Transverse colon (tissue), 4 donors: ENCODE measurements around the gene NEK4. TPM values are rescaled to one million over a fixed set of nuclear protein-coding genes. Genes with fewer than 3 reads are reported as not detected.
A peak's percentile ranks its signal among the peaks of the same experiment; 100 is the strongest.
"Not testable (repeated sequence)": the region's sequence is repeated elsewhere in the genome, so short reads cannot be mapped to it uniquely, and the experiment has no call there.

Source experiments
- DNase-seq: peaks from one replicate; pipeline ENCODE4 v3.0.0-alpha.2; 2019
- H3K27ac ChIP-seq, 4 donors: fragments of 200-600 bp; sonication (generic); 2 replicates each; pipeline ENCODE4 v1.5.1; 2016 to 2018; ENCODE audit warnings: inconsistent platforms in 4 of 4
- H3K27me3 ChIP-seq: fragments of 200-600 bp; sonication (generic); 2 replicates; pipeline ENCODE4 v1.5.1; 2017; ENCODE audit warnings: inconsistent platforms
- H3K36me3 ChIP-seq, 4 donors: fragments of 200-600 bp; sonication (generic); 2 replicates each; pipeline ENCODE4 v1.5.1; 2017 to 2019; ENCODE audit warnings: inconsistent platforms in 4 of 4
- H3K4me1 ChIP-seq, 4 donors: fragments of 200-600 bp; sonication (generic); 2 replicates each; pipeline ENCODE4 v1.5.1; 2017 to 2020; ENCODE audit warnings: inconsistent platforms in 4 of 4
- H3K4me3 ChIP-seq, 4 donors: fragments of 200-600 bp; sonication (generic); 1 replicate in 1 of 4; 2 replicates in 3 of 4; pipeline versions ENCODE4 v1.5.1 to v1.6.1; 2017 to 2019; ENCODE audit warnings: inconsistent platforms in 4 of 4
- H3K9me3 ChIP-seq, 2 donors: fragments of 200-600 bp; sonication (generic); 2 replicates each; pipeline ENCODE4 v1.5.1; 2017 to 2019; ENCODE audit warnings: inconsistent platforms in 2 of 2
- CTCF ChIP-seq, 5 experiments: fragments of 200-600 bp in 3 of 5; fragments of 450-650 bp in 2 of 5; sonication (generic) in 3 of 5; IDR thresholded peaks; 1 replicate in 2 of 5; 2 replicates in 3 of 5; pipeline ENCODE4 v1.5.1; 2016 to 2017; ENCODE audit warnings: antibody characterized with exemption in 5 of 5, inconsistent platforms in 3 of 5, mild to moderate bottlenecking in 2 of 5, moderate library complexity in 1 of 5
- EP300 ChIP-seq: sonication (generic); formaldehyde crosslinking; IDR thresholded peaks from one replicate; pipeline ENCODE4 v1.6.1; 2017; ENCODE audit warnings: antibody characterized with exemption, low read depth
- POLR2A ChIP-seq: fragments of 450-650 bp; IDR thresholded peaks from one replicate; pipeline ENCODE4 v1.6.1; 2016; ENCODE audit warnings: antibody characterized with exemption, mild to moderate bottlenecking, moderate library complexity
- POLR2AphosphoS5 ChIP-seq, 3 donors: sonication (generic); formaldehyde crosslinking; IDR thresholded peaks; one replicate each; pipeline ENCODE4 v1.6.1; 2016; ENCODE audit warnings: antibody characterized with exemption in 3 of 3
- WGBS, 2 donors: methylation state at CpG; one replicate each; pipeline ENCODE4 v1.1.5; 2018; ENCODE audit warnings: low coverage in 1 of 2; 5-methylcytosine and 5-hydroxymethylcytosine counted together
- in situ Hi-C, 4 donors: fragments of 200-750 bp; cut with MboI; loops; one replicate each; pipeline versions ENCODE4 v1.15.0 to v1.15.1; 2017; ENCODE audit warnings: low sequenced_read_pairs in 3 of 4, low pct_ligation_motif_present in 1 of 4, low pct_unique_long_range_greater_than_20kb in 1 of 4
- intact Hi-C: fragments of 100-400 bp; cut with DNase I; formaldehyde crosslinking; loops from one replicate; pipeline ENCODE4 v1.15.1; 2023; ENCODE audit warnings: low total_unique reads
- total RNA-seq, 4 donors: library from RNA; depleted of rRNA; stranded (reverse); fragments of >200 nt; gene quantifications; one replicate each; pipeline ENCODE4 v1.1.0, GENCODE V29; 2016

NEK4 gene
- total RNA-seq, 4 donors from 2014 or later: 14.6 to 35.0 (median 22.1) TPM

GRCh38 chr3:52679811-52680210 is 90.9 kb downstream of the NEK4 start:
- H3K27ac ChIP-seq: no peak overlapping the region
- 43 to 54% methylated on average over 1 of the region's 1 CpG for WGBS, 2 donors
- intact Hi-C loops: no loop called here
- DNase-seq: no peak
- peaks cover 0 to 42% (median 16%) of the 10 kb centered on the region in 4 donors for H3K4me1 ChIP-seq
- H3K4me3 ChIP-seq: no peak overlapping the region
- peaks cover 0 to 43% (median 20%) of the 10 kb centered on the region in 4 donors for H3K36me3 ChIP-seq
- TF ChIP-seq POLR2A: no peak
- TF ChIP-seq CTCF (IDR thresholded peaks at IDR 0.05): no peak
- no peak for TF ChIP-seq POLR2AphosphoS5 (IDR thresholded peaks at IDR 0.05)
- TF ChIP-seq EP300: no peak
- no peaks in the 10 kb centered on the region for H3K9me3 ChIP-seq
- no peaks in the 10 kb centered on the region for H3K27me3 ChIP-seq
- in situ Hi-C loops: no loop called here

- TF ChIP-seq POLR2AphosphoS5 (IDR thresholded peaks at IDR 0.05) (no peak), POLR2A (no peak), EP300 (no peak)
- WGBS, 2 donors: 87 to 95% methylated on average over 3 of the region's 3 CpGs
- intact Hi-C loops (no loop called here), in situ Hi-C loops (no loop called here)
- H3K9me3 ChIP-seq: no peaks in the 10 kb centered on the region
- H3K27me3 ChIP-seq: no peaks in the 10 kb centered on the region
- H3K4me3 ChIP-seq: no peak overlapping the region
- DNase-seq: no peak
- H3K4me1 ChIP-seq: peaks cover 0 to 36% (median 10%) of the 10 kb centered on the region in 4 donors
- H3K27ac ChIP-seq: no peak overlapping the region
- peaks cover 0 to 43% (median 21%) of the 10 kb centered on the region in 4 donors for H3K36me3 ChIP-seq
These were observed 91.6 kb downstream of the NEK4 start for GRCh38 chr3:52679199-52679538.

- H3K4me3 ChIP-seq: no peak overlapping the region
- intact Hi-C loops: no loop called here
- in situ Hi-C loops: no loop called here
- H3K27ac ChIP-seq: no peak overlapping the region
- no peaks in the 10 kb centered on the region for H3K27me3 ChIP-seq
- 95 to 96% methylated on average over 6 of the region's 6 CpGs for WGBS, 2 donors
- no peaks in the 10 kb centered on the region for H3K9me3 ChIP-seq
- H3K36me3 ChIP-seq: peaks cover 0 to 49% (median 22%) of the 10 kb centered on the region in 4 donors
- DNase-seq: no peak
- no peak for TF ChIP-seq POLR2AphosphoS5 (IDR thresholded peaks at IDR 0.05)
- TF ChIP-seq EP300: no peak
- no peak for TF ChIP-seq POLR2A
- TF ChIP-seq CTCF (IDR thresholded peaks at IDR 0.05): no peak
- peaks cover 0 to 29% (median 8%) of the 10 kb centered on the region in 4 donors for H3K4me1 ChIP-seq
These were observed 92.2 kb downstream of the NEK4 start for GRCh38 chr3:52678265-52679198.

DNA sequence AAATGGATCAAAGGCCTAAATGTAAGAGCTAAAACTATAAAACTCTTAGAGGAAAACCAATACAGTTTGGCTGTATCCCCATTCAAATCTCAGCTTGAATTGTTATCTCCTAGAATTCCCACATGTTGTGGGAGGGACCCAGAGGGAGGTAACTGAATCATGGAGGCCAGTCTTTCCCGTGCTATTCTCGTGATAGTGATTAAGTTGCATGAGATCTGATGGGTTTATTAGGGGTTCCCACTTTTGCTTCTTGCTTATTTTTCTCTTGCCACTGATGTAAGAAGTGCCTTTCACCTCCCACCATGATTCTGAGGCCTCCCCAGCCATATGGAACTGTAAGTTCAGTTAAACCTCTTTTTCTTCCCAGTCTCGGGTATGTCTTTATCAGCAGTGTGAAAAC is 94.5 kb downstream of the NEK4 start:
- DNase-seq, in situ Hi-C loops, H3K27me3 ChIP-seq, H3K27ac ChIP-seq, intact Hi-C loops, H3K9me3 ChIP-seq, H3K4me3 ChIP-seq: not testable (repeated sequence)
- H3K36me3 ChIP-seq: peaks cover 0 to 59% (median 26%) of the 10 kb centered on the region in 4 donors
- peaks cover 0 to 23% (median 7%) of the 10 kb centered on the region in 4 donors for H3K4me1 ChIP-seq
- 58 to 100% methylated on average over 2 to 3 of the region's 3 CpGs for WGBS, 2 donors

DNA sequence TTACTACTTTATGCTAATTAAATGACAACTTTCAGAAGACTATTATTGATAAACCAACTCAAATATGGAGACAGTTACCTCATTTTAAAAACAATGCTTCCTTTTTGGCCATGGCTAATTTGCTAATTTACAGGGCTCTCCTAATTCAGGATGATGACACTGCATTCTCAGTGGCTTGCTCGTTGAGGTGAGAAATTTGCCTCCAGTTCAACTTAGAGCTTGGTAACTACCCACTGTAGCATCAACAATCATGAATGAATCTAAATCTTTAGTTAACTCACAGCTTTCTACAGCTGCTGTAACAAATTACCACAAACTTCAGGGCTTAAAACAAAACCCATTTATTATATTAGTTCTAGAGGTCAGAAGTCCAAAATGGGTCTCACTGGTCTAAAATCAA is 99.1 kb downstream of the NEK4 start:
- H3K36me3 ChIP-seq: peaks cover 0 to 40% (median 19%) of the 10 kb centered on the region in 4 donors
- intact Hi-C loops: no loop called here
- DNase-seq: no peak
- H3K27ac ChIP-seq: peak overlapping the region in 3 of 4 donors; percentile 43 to 71 (median 63)
- no peaks in the 10 kb centered on the region for H3K27me3 ChIP-seq
- no peak overlapping the region for H3K4me3 ChIP-seq
- TF ChIP-seq POLR2AphosphoS5 (IDR thresholded peaks at IDR 0.05) (no peak), CTCF (IDR thresholded peaks at IDR 0.05) (no peak), POLR2A (no peak), EP300 (no peak)
- peaks cover 0 to 15% (median 5%) of the 10 kb centered on the region in 4 donors for H3K4me1 ChIP-seq
- no peaks in the 10 kb centered on the region for H3K9me3 ChIP-seq
- WGBS, 2 donors: 24 to 73% methylated on average over 1 of the region's 1 CpG
- in situ Hi-C loops: no loop called here
